ENCODE data around the gene SLC20A1.
"Not testable (repeated sequence)": the region's sequence is repeated elsewhere in the genome, so short reads cannot be mapped to it uniquely, and the experiment has no call there.

Gene SLC20A1

DNA sequence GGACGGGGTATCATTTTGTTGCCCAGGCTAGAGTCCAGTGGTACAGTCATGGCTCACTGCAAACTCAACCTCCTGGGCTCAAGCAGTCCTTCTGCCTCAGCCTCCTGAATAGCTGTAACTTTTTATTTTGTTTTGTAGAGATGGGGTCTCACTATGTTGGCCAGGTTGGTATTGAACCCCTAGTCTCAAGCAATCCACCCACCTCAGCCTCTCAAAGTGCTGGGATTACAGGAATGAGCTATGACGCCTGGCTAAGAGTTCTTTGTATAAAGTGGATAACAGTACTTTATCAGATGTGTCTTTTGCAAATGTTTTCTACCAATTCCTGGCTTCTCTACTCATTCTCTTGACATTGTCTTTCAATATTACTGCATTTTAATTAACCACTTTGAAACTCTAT is 57.9 kb downstream of the SLC20A1 start:
- in situ Hi-C loops (cut with MboI; ENCODE audit: low sequenced_read_pairs), result no loop called here

GRCh38 chr2:112705575-112705974 is 59.8 kb downstream of the SLC20A1 start:
- in situ Hi-C loops (cut with MboI; ENCODE audit: low sequenced_read_pairs), result no loop called here

- in situ Hi-C loops (cut with MboI; ENCODE audit: low sequenced_read_pairs), result no loop called here
Measured at GRCh38 chr2:112706170-112706664, 60.5 kb downstream of the SLC20A1 start.

DNA sequence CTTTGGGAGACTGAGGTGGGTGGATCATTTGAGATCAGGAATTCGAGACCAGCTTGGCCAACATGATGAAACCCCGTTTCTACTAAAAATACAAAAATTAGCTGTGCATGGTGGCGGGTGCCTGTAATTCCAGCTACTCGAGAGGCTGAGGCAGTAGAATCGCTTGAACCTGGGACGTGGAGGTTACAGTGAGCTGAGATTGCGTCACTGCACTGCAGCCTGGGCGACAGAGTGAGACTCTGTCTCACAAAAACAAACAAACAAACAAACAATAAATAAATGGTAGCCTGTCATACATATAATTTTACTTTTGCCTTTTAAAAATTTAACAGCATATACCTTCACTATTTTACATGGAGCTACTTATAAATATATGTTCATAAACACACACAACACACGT is 61.2 kb downstream of the SLC20A1 start:
- in situ Hi-C loops (cut with MboI; ENCODE audit: low sequenced_read_pairs), result not testable (repeated sequence)

DNA sequence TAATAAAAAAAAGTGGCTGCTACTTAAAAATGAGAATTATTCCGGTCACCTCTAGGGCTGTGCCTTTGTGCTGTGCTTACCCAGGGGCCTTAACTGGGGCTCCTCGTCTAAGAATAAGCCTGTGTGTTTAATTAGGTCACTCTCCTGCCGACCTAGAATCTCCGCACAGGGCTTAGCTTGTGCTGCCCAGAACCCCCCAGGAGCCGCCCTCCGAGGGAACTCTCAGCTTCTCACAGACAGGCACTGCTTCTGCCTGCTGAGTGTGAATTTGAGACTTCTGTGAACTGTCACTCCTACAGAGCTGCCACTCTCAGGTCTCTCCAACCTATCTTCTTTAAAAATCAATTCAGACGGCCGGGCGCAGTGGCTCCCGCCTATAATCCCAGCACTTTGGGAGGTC is 63.2 kb downstream of the SLC20A1 start:
- in situ Hi-C loops (cut with MboI; ENCODE audit: low sequenced_read_pairs), result no loop called here

DNA sequence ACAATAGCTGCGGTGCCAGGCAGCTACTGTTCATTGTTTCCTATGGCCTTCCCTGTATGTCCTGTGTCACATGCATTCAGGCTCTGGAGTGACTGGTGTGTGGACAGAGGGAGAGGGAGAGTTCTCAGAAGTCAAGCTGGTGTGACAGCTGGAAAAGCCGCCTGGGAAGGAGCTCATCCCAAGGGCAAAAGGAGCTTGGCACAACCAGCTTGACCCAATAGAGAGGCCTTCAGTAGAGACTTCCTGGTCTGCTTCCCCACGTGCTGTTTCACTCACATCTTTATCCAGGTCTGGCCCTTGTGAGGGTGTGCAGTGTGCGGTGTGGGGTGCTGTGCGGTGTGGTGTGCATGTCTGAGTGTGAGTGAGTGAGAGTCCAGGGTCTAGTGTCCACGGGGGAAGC is 64.0 kb downstream of the SLC20A1 start:
- in situ Hi-C loops (cut with MboI; ENCODE audit: low sequenced_read_pairs), result no loop called here

DNA sequence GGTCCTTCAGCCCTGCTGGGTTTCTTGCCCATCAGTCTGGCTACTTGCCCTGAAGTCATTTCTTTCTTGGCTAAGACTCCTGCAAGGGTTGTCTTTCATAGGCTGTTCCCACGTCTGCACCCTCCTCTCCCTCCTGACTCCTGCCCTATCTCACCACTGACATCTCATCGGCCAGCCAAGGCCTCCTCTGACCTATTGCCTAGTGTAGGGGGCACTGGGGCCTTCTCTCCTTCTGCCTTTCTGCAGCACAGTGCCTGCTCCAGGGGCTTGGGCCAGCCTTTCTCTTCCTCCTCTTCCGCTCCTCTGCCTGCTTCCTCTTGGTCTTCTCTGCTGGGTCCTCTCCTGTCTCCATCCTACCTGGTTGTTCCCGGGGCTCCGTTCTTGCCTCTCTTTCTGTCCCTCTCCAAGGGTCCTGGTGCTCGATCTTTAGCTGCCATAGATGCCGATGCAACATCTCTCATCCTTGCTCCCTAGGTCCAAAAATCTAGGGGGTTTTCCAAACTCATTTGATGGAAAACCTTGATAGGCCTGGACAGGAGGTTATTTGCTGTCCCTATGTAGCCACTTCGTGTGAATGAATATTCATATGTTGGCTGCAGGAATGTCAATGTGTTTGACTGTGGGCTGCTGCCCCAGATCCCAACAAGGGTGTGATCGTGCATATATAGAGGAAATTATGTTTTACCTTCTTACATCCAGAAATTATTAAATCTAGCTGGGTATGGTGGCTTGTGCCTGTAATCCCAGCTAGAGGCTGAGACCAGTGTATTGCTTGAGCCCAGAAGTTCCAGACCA is 65.4 kb downstream of the SLC20A1 start:
- in situ Hi-C loops (cut with MboI; ENCODE audit: low sequenced_read_pairs), result no loop called here

DNA sequence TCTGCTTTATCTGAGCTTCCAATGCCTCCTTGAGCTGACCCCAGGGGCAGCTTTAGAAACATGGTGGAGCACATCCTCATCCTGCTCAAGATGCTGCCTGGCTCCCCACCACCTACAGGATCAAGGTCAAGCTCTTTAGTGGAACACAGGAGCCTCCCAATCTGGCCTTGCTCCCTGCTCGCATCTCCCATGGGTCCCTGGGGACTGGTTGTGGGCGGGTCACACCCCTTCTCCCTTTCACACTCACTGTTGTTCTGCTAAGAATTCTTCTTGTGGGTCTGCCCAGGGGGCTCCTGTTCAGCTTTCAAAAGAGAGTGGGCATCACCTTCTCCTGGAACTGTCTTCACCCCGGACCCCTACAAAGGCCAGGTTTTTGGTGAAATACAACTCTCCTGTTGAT is 66.7 kb downstream of the SLC20A1 start:
- in situ Hi-C loops (cut with MboI; ENCODE audit: low sequenced_read_pairs), result no loop called here

GRCh38 chr2:112712903-112713584 is 67.3 kb downstream of the SLC20A1 start:
- in situ Hi-C loops (cut with MboI; ENCODE audit: low sequenced_read_pairs), result no loop called here
